NCI-H1048 (cell line): Measurements from ENCODE around the gene LRRC73.
"Not testable (repeated sequence)": the region's sequence is repeated elsewhere in the genome, so short reads cannot be mapped to it uniquely, and the experiment has no call there.

ENCODE experiments used
- DNase-seq: peaks from one replicate; lab custom pipeline; 2025; lab: John Stamatoyannopoulos, UW

LRRC73 gene

GRCh38 chr6:43510827-43511163 is 649 bp upstream of the LRRC73 start:
- no peak for DNase-seq

GRCh38 chr6:43509142-43509983 is 783 bp downstream of the LRRC73 start:
- no peak for DNase-seq

DNA sequence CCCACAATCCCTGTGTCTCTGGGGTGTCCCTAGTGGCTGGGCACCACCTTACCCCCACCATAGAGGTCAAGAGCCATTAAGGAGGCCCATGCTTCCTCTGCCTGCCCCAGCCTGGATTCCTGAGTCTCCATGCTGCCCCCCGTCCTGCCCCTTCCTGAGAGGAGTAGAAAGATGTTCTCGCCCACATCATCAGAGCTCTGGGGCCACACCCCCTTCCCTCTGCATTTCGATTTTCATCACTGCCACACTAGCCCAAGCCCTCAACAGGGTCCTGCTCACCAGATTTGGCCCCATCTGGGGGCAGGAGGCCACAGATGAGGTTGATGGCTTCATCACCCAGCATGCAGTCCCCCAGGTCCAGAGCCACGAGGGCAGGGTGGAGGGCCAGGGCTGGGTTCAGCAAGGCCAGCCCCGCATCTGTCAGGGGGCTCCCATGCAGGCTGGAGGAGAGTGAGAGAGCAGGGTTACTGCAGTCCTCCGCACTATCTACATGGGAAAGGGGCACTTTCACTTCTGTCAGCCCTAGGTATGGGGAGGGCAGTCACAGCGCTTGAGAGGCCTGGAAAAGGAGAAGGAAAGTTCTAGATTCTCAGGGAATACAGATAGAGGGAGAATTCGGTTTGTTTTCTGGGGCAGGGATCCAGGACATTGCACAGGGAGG is 1.5 kb downstream of the LRRC73 start:
- no peak for DNase-seq

DNA sequence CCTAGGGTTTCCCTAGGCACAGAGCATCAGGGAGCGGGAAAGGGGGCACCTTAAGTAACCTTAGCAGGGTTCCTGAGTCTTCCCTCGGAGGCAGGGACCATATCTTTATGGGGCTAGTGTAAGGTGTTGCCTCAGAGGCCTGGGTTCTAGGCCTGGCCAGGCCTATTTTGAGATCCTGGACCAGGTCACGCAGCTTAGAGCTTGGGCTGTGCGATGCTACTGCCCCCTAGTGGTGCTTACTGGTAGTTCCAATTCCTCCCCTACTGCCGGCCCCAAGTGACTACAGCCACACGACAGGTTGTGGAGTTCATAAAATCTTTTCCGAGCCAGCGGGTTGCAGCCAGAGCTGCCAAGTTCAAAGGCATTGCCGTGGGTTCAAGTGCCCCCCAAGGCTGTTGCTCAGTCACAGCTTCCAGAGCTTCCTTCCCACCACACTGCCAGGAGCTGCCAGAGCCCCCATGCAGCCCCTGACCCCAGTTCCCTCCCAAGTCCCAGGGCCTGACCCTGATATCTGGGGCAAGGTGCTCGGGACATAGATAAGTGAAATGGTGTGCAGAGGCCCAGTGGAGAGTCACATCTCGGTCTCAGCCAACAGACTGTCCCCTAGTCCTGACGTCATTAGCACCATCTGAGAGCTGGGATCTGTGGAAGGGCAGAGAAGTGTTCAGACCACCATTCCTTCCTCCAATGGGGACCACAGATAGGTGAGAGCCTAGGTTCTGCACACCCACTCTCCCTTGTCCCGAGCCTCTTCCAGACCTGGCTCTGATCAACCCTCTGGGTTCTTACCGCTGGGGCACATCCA is 3.3 kb downstream of the LRRC73 start:
- peak; percentile 38 for DNase-seq

DNA sequence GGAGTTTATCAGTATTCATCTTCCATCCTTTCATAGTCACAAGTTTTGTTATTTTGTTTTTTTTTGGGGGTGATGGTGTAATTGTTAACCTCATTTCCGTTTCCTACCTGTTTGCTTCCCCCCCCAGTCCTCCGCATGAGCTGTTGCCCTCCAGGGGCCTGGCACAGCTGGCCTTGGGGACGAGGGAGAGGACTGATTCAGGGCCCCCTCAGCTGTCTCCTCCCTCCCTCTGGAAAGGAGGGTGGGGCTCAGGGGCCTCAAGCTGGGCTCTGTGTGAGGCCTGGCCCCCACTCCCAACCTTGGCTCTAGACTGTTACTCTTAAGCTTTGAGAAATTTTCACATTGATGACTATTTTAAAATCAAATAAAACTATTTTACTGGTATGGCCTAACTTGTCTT is 4.0 kb downstream of the LRRC73 start:
- DNase-seq: no peak

GRCh38 chr6:43505718-43506117 is 4.4 kb downstream of the LRRC73 start:
- no peak for DNase-seq

- DNase-seq: no peak
Observed at GRCh38 chr6:43504756-43505593, 5.2 kb downstream of the LRRC73 start.

DNA sequence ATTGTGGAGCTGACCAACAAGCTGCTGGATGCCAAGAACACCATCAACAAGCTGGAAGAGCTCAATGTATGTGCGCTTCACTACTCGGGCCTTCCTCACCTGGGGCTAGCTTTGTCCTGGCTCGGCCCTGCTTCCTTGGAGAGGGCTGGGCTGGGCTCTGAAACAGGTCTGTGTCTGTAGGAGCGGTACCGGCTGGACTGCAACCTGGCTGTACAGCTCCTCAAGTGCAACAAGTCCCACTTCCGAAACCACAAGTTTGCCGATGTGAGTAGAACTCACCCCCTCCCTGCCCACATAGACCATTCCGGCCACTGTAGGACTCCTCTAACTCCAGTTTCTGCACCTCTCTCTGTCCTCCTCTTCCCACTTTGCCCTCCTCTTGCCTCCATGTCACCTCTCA is 6.7 kb downstream of the LRRC73 start:
- no peak for DNase-seq

DNA sequence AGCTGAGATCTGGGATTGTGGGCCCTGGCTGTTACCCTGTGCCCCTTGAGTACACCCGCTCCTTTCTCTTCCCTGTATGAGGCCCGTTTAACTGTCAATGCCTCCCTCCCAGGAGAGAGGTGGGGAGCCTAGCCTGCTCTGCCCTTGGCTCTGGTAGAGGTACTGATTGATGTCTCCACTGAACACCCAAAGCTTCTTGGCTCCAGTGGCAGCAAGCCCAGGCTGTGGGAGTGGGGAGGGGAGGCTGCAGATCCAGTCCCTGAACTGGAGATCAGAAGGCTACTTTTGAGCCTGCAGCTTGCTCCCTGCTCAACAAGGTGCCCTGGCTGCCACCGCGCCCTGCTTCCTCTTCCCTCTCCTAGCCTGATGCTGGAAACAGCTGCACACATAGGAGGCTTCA is 7.5 kb downstream of the LRRC73 start:
- DNase-seq: no peak

DNA sequence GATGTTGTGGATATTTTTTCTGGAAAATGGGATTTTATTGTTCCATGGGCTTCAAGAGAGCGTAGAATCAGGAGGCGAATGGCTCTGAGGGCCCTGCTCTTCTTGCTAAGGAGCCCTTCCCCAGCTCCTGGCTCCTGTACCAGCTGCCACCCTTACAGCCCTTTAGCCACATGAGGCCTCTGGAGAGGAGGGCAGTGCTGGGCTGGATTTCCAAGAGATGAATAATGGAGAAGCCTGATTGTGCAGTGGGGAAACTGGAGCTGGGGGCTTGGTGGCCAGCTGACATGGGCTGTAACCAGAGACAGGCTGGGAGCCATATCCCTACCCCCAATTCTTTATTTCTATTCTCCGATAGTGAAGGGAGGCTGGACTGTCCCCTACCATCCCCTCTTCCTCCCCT is 9.2 kb downstream of the LRRC73 start:
- no peak for DNase-seq

GRCh38 chr6:43499028-43499815 is 10.9 kb downstream of the LRRC73 start:
- DNase-seq: no peak

DNA sequence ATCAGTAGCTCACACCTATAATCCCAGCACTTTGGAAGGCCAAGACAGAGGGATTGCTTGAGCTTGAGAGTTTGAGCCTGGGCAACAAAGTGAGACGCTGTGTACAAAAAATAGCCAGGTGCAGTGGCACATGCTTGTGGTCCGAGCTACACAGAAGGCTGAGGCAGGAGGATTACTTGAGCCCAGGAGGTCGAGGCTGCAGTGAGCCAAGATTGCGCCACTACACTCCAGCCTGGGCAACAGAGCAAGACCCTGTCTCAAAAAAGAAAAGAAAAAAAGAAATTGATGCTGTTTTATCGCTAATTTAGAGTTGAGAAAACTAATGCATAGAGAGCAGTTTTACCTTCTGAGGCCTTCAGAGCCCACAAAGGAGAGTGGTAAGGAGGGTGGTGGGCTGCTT is 11.9 kb downstream of the LRRC73 start:
- not testable (repeated sequence) for DNase-seq

DNA sequence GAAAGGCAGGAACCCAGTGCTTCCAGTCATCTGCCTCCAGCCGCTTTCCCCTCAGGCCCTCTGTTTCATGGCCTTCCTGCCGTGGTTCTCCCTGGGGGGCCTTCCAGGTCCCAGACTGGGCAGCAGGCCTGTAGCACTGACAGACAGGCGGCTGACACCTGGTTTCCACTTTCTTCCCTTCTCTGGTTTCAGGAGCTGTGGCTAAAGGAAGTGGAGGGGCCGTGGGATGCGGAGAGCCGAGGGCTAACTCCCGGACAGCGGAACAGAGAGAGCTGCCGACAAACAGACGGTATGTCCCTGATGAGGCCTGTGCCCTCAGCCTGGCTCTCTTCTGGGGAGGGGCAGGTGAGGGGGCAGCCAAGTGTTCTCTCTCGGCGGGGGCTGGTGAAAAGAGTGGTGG is 12.5 kb downstream of the LRRC73 start:
- DNase-seq: no peak

DNA sequence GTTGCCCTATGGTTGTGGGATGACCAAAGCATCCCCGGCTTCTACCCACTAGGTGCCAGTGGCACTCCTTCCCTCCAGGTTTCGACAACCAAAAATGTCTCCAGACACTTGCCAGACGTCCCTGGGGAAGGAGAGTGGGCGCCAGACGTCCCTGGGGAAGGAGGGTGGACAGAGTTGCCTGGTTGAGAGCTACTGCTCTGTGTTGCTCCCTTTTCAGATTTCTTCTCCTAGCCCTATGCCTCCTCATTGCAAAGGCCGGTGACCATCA is 13.1 kb downstream of the LRRC73 start:
- no peak for DNase-seq

DNA sequence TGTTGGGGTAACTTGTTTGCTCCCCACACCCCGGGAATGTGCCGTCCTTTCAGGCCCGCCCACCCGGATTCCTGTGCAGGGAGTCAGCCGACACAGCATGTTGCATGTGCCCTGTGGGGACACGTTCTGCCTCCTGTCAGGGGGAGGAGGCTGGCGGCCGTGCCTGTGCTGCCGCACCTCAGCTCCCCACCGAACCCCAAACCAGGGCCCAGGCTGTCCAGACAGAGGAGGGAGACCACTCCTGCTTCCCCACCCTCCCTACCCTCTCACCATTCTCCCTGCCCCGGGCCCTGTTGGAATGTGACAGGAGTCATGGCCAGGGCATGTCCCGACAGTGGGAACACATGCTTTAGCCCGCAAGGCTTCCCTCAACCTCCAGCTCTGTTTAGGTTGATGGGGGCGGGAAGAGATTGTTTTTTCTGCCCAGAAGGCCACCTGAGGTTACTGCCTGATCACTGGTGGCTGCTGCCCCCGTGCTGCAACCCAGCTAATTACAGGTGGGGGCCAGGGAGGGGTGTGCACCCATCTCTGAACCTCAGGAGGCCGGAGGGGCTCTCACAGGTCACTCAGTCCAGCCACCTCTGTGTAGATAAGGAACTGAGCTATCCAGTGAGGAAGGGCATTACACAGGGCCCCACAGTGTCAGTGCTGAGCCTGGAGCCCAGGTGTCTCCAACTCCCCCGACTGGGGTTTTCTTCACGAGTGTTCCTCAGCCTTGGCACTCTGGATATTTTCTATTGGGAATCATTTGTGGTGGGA is 13.6 kb downstream of the LRRC73 start:
- DNase-seq: no peak

DNA sequence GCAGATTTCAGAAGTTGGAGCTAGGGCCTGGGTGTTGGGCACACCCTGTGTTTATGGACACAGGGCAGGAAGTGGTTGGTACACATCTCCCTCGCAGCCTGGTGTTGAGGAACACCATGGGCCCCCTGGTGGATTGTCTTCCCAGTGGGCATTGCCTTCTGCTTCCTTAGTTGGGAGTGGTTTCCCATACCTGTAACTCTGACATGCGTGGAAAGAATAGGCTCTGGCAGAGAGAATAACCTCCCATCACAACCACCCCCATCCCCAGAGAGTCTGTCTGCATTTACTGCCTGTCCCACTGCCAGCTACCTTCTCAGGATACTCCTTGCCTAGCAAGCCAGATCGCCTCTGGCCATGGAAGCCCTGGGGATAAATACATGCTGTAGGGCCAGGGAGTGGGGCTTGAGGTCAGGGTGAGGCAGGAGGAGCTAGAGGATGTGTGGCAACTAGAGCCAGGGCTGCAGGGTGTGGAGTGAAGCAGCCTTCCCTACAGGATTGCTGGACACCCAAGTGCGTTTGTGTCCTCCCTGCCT is 14.7 kb downstream of the LRRC73 start:
- no peak for DNase-seq

GRCh38 chr6:43494766-43495165 is 15.4 kb downstream of the LRRC73 start:
- DNase-seq: no peak

DNA sequence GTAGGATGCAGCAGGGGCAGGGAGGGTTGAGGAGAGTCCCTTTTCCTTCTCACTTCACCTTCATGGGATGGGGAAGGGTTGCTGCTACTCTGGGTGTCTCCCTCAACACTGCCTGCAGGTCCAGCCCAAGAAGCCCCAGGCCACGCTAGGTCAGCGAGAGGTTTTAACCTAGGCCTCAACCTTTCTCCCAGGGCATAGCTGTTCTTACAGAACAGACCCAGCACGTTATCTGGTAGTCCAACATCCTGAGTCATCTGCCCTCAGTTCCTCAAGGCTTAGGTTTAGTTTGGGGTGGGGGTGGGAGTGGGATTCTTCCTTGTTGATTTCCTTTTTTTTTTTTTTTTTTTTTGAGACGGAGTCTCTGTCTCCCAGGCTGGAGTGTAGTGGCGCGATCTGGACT is 15.8 kb downstream of the LRRC73 start:
- no peak for DNase-seq

GRCh38 chr6:43493833-43494232 is 16.3 kb downstream of the LRRC73 start:
- no peak for DNase-seq

DNA sequence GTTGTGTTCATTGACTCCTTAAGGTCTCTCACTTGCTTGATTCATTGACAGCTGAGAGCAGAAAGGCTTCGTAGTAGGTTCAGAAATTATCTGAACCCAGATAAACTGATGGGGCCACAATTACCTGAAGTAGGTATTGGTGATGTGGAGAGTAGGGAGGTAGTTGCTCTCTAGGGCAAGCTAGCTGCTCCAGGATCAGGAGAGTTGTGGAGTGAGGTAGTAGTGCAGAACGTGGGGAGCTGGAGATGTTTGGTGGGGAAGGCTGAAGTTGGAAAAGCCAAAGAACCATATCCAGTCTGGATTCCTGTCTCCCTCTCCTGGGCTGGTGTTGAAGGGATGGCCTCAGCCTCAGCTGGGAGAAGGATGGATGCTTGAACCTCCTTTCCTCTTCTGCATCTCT is 16.9 kb downstream of the LRRC73 start:
- DNase-seq: no peak

DNA sequence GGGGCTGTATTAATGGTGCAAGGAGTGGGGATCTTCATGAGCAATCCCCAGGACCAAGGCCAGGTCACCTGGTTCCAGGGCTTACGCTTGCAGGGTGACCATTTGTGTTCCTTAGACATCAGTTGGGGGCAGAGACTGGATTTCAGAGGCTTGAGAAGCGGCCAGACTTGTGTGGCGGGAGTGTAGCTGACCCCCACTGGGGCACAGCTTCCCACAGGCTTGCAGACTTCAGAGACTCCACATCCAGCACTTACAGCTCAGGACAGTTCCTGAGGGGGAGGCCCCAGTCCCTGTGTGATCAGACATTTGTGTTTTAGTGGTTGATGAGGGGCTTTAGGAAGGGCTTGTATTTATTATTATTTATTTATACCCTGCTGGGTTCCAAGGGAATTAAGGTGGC is 17.5 kb downstream of the LRRC73 start:
- DNase-seq: no peak
